Measurements from ENCODE around the gene CD99.
"Not testable (repeated sequence)": the region's sequence is repeated elsewhere in the genome, so short reads cannot be mapped to it uniquely, and the experiment has no call there.

Gene CD99

GRCh38 chrX:2733286-2733685 lies 42.2 kb downstream of the CD99 start:
- DNase-seq = no peak

GRCh38 chrX:2735270-2735669 lies 44.2 kb downstream of the CD99 start:
- no peak for DNase-seq

- no peak for DNase-seq
Observed at GRCh38 chrX:2740672-2741071, 49.6 kb downstream of the CD99 start.

- no peak for DNase-seq
Observed at GRCh38 chrX:2741386-2741785, 50.3 kb downstream of the CD99 start.

GRCh38 chrX:2746250-2746649 lies 55.2 kb downstream of the CD99 start:
- DNase-seq = not testable (repeated sequence)

- DNase-seq = no peak
Observed at GRCh38 chrX:2748171-2748814, 57.2 kb downstream of the CD99 start.

- no peak for DNase-seq
Observed at GRCh38 chrX:2748815-2749188, 57.7 kb downstream of the CD99 start.

GRCh38 chrX:2751291-2751690 lies 60.2 kb downstream of the CD99 start:
- no peak for DNase-seq

GRCh38 chrX:2751874-2752300 lies 60.8 kb downstream of the CD99 start, which contains the start of gene XG:
Gene XG, plus strand, starts transcription at chrX:2752040. Its CDS starts 235 bp downstream, at chrX:2752275.
- DNase-seq = not testable (repeated sequence)

- DNase-seq = not testable (repeated sequence)
Observed at GRCh38 chrX:2752441-2752840, 61.3 kb downstream of the CD99 start.

GRCh38 chrX:2755163-2755715 lies 64.1 kb downstream of the CD99 start:
- DNase-seq = not testable (repeated sequence)

GRCh38 chrX:2756548-2756947 lies 65.5 kb downstream of the CD99 start:
- DNase-seq = no peak

GRCh38 chrX:2761246-2761645 lies 70.2 kb downstream of the CD99 start:
- no peak for DNase-seq

- DNase-seq = not testable (repeated sequence)
Observed at GRCh38 chrX:2762671-2763070, 71.6 kb downstream of the CD99 start.

- DNase-seq = not testable (repeated sequence)
Observed at GRCh38 chrX:2764766-2765548, 73.9 kb downstream of the CD99 start.

GRCh38 chrX:2765549-2765830 lies 74.4 kb downstream of the CD99 start:
- no peak for DNase-seq

- no peak for DNase-seq
Observed at GRCh38 chrX:2766906-2767305, 75.8 kb downstream of the CD99 start.

GRCh38 chrX:2767631-2768455 lies 76.7 kb downstream of the CD99 start:
- DNase-seq = no peak

- DNase-seq = no peak
Observed at GRCh38 chrX:2769615-2770014, 78.5 kb downstream of the CD99 start.

GRCh38 chrX:2773166-2774055 lies 82.3 kb downstream of the CD99 start:
- not testable (repeated sequence) for DNase-seq

GRCh38 chrX:2774057-2774456 lies 83.0 kb downstream of the CD99 start:
- no peak for DNase-seq

GRCh38 chrX:2774776-2775175 lies 83.7 kb downstream of the CD99 start:
- no peak for DNase-seq
